Spleen (tissue), 11 donors: Measurements from ENCODE around the gene FKBP2. TPM values are rescaled to one million over a fixed set of nuclear protein-coding genes. Genes with fewer than 3 reads are reported as not detected.
A peak's percentile ranks its signal among the peaks of the same experiment; 100 is the strongest.

Source experiments
- DNase-seq: peaks from one replicate; pipeline ENCODE4 v3.0.0-alpha.2; 2020
- H3K27ac ChIP-seq, 8 donors: fragments of 200-600 bp; sonication (generic) in 7 of 8; 1 replicate in 4 of 8; 2 replicates in 4 of 8; pipeline versions ENCODE4 v1.5.0 to v1.8.0; 2016 to 2021; ENCODE audit warnings: inconsistent platforms in 4 of 8, mild to moderate bottlenecking in 4 of 8, moderate library complexity in 1 of 8
- H3K27me3 ChIP-seq, 7 donors: fragments of 200-600 bp; sonication (generic) in 6 of 7; replicated peaks in 1 of 7; 1 replicate in 4 of 7; 2 replicates in 3 of 7; pipeline versions ENCODE4 v1.5.0 to v1.8.0; 2016 to 2021; ENCODE audit warnings: inconsistent platforms in 3 of 7, mild to moderate bottlenecking in 1 of 7
- H3K36me3 ChIP-seq, 6 donors: fragments of 200-600 bp; sonication (generic) in 5 of 6; 1 replicate in 4 of 6; 2 replicates in 2 of 6; pipeline versions ENCODE4 v1.5.0 to v1.8.0; 2016 to 2021; ENCODE audit warnings: inconsistent platforms in 2 of 6
- H3K4me1 ChIP-seq, 6 donors: fragments of 200-600 bp; sonication (generic) in 5 of 6; 1 replicate in 3 of 6; 2 replicates in 3 of 6; pipeline versions ENCODE4 v1.5.0 to v1.8.0; 2016 to 2021; ENCODE audit warnings: inconsistent platforms in 3 of 6
- H3K4me3 ChIP-seq, 8 donors: fragments of 200-600 bp; sonication (generic) in 7 of 8; 1 replicate in 4 of 8; 2 replicates in 4 of 8; pipeline versions ENCODE4 v1.5.0 to v1.8.0; 2016 to 2021; ENCODE audit warnings: inconsistent platforms in 4 of 8, mild to moderate bottlenecking in 4 of 8, moderate library complexity in 2 of 8
- H3K9me3 ChIP-seq, 8 donors: fragments of 200-600 bp; sonication (generic) in 7 of 8; 1 replicate in 4 of 8; 2 replicates in 4 of 8; pipeline versions ENCODE4 v1.5.0 to v1.8.0; 2016 to 2021; ENCODE audit warnings: inconsistent platforms in 4 of 8
- POLR2A ChIP-seq, 3 donors: fragments of 450-650 bp; IDR thresholded peaks; one replicate each; pipeline ENCODE4 v1.5.1; 2017; ENCODE audit warnings: antibody characterized with exemption in 3 of 3, mild to moderate bottlenecking in 1 of 3
- POLR2AphosphoS5 ChIP-seq, 3 donors: sonication (generic); formaldehyde crosslinking; IDR thresholded peaks; one replicate each; pipeline ENCODE4 v1.5.1; 2017; ENCODE audit warnings: antibody characterized with exemption in 3 of 3
- WGBS, 5 donors: extraction: QIAGEN DNeasy Blood & Tissue Kit in 3 of 5; methylation state at CpG; one replicate each; pipeline versions ENCODE4 v1.1.5 to v1.1.7; 2013 to 2018; 5-methylcytosine and 5-hydroxymethylcytosine counted together
- intact Hi-C: fragments of 100-400 bp; cut with DNase I; formaldehyde crosslinking; loops from one replicate; pipeline ENCODE4 v1.15.0; 2023; ENCODE audit warnings: low total_unique reads
- polyA plus RNA-seq, 3 donors: library from polyadenylated mRNA; stranded (reverse); fragments of 200-250 nt; gene quantifications; one replicate each; pipeline ENCODE4 v1.2.1, GENCODE V29; 2013
- total RNA-seq, 7 donors: library from RNA; depleted of rRNA in 3 of 7; stranded (reverse); fragments of >200 nt in 3 of 7; fragmentation: NEBNext Ultra II Directional in 4 of 7; extraction: Animal tissue kit (Norgen Biotek cat#: 25700) in 4 of 7; gene quantifications; one replicate each; pipeline versions ENCODE4 v1.1.0 to v1.2.1, GENCODE V29; 2016 to 2021
- TF ChIP-seq, protein P1 (sequence below), 11 experiments: fragments of 200-600 bp in 7 of 11; fragments of 450-650 bp in 4 of 11; sonication (generic) in 4 of 11; IDR thresholded peaks in 8 of 11; conservative IDR thresholded peaks in 3 of 11; 1 replicate in 7 of 11; 2 replicates in 4 of 11; pipeline versions ENCODE4 v1.4.0 to v1.8.0; 2016 to 2021; ENCODE audit warnings: antibody characterized with exemption in 11 of 11, inconsistent platforms in 4 of 11, mild to moderate bottlenecking in 1 of 11
- donor health status: healthy with polysubstance abuse.
- donor health status: DM: no; HTN: no; CAD: no; lungs with moderate emphysema.
- donor health status: DM: no; HTN: no; CAD: no.
- donor health status: Bipolar disorder and iron deficiency.
- donor health status: healthy.
- donor health status: DM: no; HTN: no; CAD: no.
- donor health status: DM: yes; HTN: yes; CAD: no.

Gene FKBP2
- total and polyA plus RNA-seq, 10 donors, result 26.9 to 104 (median 44.7) TPM

DNA sequence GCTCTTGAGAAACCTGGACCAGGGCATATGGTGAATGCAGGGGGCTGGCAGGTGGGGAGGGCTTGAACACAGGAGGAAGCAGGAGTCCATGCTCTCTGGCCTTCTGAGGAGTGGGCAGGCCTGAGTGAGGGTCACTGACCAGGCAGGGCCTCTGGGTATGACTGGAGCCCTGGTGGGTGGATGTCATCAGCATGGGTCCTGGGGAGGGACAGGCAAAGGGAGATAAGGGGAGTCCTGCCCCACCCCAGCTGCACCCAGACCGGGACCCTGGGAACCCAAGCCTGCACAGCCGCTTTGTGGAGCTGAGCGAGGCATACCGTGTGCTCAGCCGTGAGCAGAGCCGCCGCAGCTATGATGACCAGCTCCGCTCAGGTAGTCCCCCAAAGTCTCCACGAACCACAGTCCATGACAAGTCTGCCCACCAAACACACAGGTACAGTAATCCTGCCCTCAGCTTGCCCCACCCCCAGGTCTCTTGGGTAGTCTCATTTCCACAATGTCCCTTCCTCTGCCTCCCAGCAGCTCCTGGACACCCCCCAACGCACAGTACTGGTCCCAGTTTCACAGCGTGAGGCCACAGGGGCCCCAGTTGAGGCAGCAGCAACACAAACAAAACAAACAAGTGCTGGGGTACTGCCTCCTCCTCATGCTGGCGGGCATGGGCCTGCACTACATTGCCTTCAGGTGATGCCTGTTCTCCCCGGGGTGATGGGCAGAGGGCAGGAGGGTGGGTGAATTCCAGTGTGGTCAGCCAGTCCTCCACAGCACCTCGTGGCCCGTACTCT is 8.5 kb upstream of the FKBP2 start:
- intact Hi-C loops, result no loop called here
- no peaks in the 10 kb centered on the region for H3K9me3 ChIP-seq
- peak overlapping the region in 3 of 8 donors; percentile 38 to 97 (median 97) for H3K27ac ChIP-seq
- TF ChIP-seq, protein P1, sequence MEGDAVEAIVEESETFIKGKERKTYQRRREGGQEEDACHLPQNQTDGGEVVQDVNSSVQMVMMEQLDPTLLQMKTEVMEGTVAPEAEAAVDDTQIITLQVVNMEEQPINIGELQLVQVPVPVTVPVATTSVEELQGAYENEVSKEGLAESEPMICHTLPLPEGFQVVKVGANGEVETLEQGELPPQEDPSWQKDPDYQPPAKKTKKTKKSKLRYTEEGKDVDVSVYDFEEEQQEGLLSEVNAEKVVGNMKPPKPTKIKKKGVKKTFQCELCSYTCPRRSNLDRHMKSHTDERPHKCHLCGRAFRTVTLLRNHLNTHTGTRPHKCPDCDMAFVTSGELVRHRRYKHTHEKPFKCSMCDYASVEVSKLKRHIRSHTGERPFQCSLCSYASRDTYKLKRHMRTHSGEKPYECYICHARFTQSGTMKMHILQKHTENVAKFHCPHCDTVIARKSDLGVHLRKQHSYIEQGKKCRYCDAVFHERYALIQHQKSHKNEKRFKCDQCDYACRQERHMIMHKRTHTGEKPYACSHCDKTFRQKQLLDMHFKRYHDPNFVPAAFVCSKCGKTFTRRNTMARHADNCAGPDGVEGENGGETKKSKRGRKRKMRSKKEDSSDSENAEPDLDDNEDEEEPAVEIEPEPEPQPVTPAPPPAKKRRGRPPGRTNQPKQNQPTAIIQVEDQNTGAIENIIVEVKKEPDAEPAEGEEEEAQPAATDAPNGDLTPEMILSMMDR (IDR thresholded peaks at IDR 0.05 in 8 of 11, conservative IDR thresholded peaks at IDR 0.05 in 3 of 11), result no peak
- TF ChIP-seq POLR2AphosphoS5 (IDR thresholded peaks at IDR 0.05), result no peak
- no peak for TF ChIP-seq POLR2A (IDR thresholded peaks at IDR 0.05)
- peaks cover 0 to 18% (median 2%) of the 10 kb centered on the region in 6 donors for H3K36me3 ChIP-seq
- peaks cover 46 to 91% (median 76%) of the 10 kb centered on the region in 6 donors for H3K4me1 ChIP-seq
- H3K4me3 ChIP-seq, result no peak overlapping the region
- DNase-seq, result peak; percentile 74
- WGBS, 5 donors, result 87 to 94% (median 92%) methylated on average over 8 to 15 of the region's 15 CpGs
- H3K27me3 ChIP-seq, result no peaks in the 10 kb centered on the region

DNA sequence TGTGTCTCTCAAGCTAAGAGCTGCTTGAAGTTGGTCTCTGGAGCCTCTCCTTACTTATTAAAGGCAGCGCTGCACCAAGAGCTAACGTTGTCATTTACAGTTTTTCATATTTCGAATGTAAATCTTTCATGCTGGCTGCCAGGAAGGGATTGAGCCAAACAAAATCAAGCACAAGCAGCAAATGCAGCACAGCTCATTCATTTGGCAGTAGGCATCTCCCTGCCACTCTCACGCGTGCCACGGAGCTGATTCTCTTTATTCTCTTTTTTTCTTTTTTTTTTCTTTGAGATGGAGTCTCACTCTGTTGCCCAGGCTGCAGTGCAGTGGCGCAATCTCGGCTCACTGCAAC is 8.0 kb upstream of the FKBP2 start:
- no peak for DNase-seq
- intact Hi-C loops, result no loop called here
- H3K27me3 ChIP-seq, result no peaks in the 10 kb centered on the region
- H3K9me3 ChIP-seq, result no peaks in the 10 kb centered on the region
- WGBS, 5 donors, result 89 to 96% (median 93%) methylated on average over 8 of the region's 8 CpGs
- TF ChIP-seq POLR2A (IDR thresholded peaks at IDR 0.05) (no peak), POLR2AphosphoS5 (IDR thresholded peaks at IDR 0.05) (no peak)
- TF ChIP-seq, protein P1 (IDR thresholded peaks at IDR 0.05 in 8 of 11, conservative IDR thresholded peaks at IDR 0.05 in 3 of 11), result no peak
- H3K27ac ChIP-seq, result peak overlapping the region in 1 of 8 donors; percentile 97
- peaks cover 40 to 91% (median 74%) of the 10 kb centered on the region in 6 donors for H3K4me1 ChIP-seq
- H3K36me3 ChIP-seq, result peaks cover 0 to 23% (median 7%) of the 10 kb centered on the region in 6 donors
- no peak overlapping the region for H3K4me3 ChIP-seq

- H3K4me1 ChIP-seq, result peaks cover 38 to 91% (median 74%) of the 10 kb centered on the region in 6 donors
- intact Hi-C loops, result no loop called here
- no peaks in the 10 kb centered on the region for H3K27me3 ChIP-seq
- H3K4me3 ChIP-seq, result peak within 1 kb of the TSS; percentile 67 to 96 (median 78)
- peaks cover 0 to 33% (median 18%) of the 10 kb centered on the region in 6 donors for H3K36me3 ChIP-seq
- H3K27ac ChIP-seq, result peak within 1 kb of the TSS; percentile 72 to 93 (median 86)
- WGBS, 5 donors, result 7 to 19% (median 12%) methylated on average over 19 to 60 of the region's 62 CpGs
- peak; percentile 94 for DNase-seq
- H3K9me3 ChIP-seq, result no peaks in the 10 kb centered on the region
- TF ChIP-seq POLR2A (IDR thresholded peaks at IDR 0.05) (no peak), POLR2AphosphoS5 (IDR thresholded peaks at IDR 0.05) (peak; percentile 81 to 86 (median 81))
These were observed 6.8 kb upstream of the FKBP2 start, which contains the start of gene VEGFB for GRCh38 chr11:64233913-64234586. Gene VEGFB (plus strand): TSS chr11:64234584. CDS start chr11:64234834, 250 bp downstream.

GRCh38 chr11:64234647-64235379 is 6.1 kb upstream of the FKBP2 start:
- peaks cover 0 to 33% (median 18%) of the 10 kb centered on the region in 6 donors for H3K36me3 ChIP-seq
- WGBS, 5 donors, result 1 to 4% (median 2%) methylated on average over 10 to 80 of the region's 80 CpGs
- H3K9me3 ChIP-seq, result no peaks in the 10 kb centered on the region
- peak overlapping the region; percentile 67 to 96 (median 78) for H3K4me3 ChIP-seq
- H3K4me1 ChIP-seq, result peaks cover 32 to 91% (median 71%) of the 10 kb centered on the region in 6 donors
- peak overlapping the region; percentile 72 to 93 (median 86) for H3K27ac ChIP-seq
- no peaks in the 10 kb centered on the region for H3K27me3 ChIP-seq
- DNase-seq, result peak; percentile 93
- intact Hi-C loops, result no loop called here
- TF ChIP-seq, protein P1 (IDR thresholded peaks at IDR 0.05 in 8 of 11, conservative IDR thresholded peaks at IDR 0.05 in 3 of 11), result peak in 3 of 11 experiments; percentile 9 to 21 (median 21)
- peak; percentile 66 to 78 (median 75) for TF ChIP-seq POLR2AphosphoS5 (IDR thresholded peaks at IDR 0.05)
- peak in 1 of 3 donors; percentile 29 for TF ChIP-seq POLR2A (IDR thresholded peaks at IDR 0.05)
